Activated naive CD8-positive, alpha-beta T cell treated with anti-CD3 and anti-CD28 coated beads, Interleukin-2, amount 50 U/mL, for 24 hours (primary cell): ENCODE measurements around the gene OVOL3.
"Not testable (repeated sequence)": the region's sequence is repeated elsewhere in the genome, so short reads cannot be mapped to it uniquely, and the experiment has no call there.

Experiments
- ATAC-seq: fragments of 150-1000 bp; cut with Tn5 transposase; one replicate; pipeline ENCODE4 v1.10.0; 2021
- DNase-seq: peaks from one replicate; pipeline ENCODE4 v3.0.0; 2021
- H3K27ac Mint-ChIP-seq: one replicate; pipeline ENCODE4 v1.8.0; 2021; ENCODE audit warnings: mild to moderate bottlenecking, mixed read lengths
- H3K27me3 Mint-ChIP-seq: one replicate; pipeline ENCODE4 v1.8.0; 2021; ENCODE audit warnings: mixed read lengths
- H3K36me3 Mint-ChIP-seq: one replicate; pipeline ENCODE4 v1.8.0; 2021; ENCODE audit warnings: low read depth, mixed read lengths
- H3K4me1 Mint-ChIP-seq: one replicate; pipeline ENCODE4 v1.8.0; 2021; ENCODE audit warnings: mixed read lengths
- H3K4me3 Mint-ChIP-seq: one replicate; pipeline ENCODE4 v1.8.0; 2021; ENCODE audit warnings: mild to moderate bottlenecking, moderate library complexity, mixed read lengths
- H3K9me3 Mint-ChIP-seq: one replicate; pipeline ENCODE4 v1.8.0; 2021; ENCODE audit warnings: mixed read lengths

OVOL3 gene

DNA sequence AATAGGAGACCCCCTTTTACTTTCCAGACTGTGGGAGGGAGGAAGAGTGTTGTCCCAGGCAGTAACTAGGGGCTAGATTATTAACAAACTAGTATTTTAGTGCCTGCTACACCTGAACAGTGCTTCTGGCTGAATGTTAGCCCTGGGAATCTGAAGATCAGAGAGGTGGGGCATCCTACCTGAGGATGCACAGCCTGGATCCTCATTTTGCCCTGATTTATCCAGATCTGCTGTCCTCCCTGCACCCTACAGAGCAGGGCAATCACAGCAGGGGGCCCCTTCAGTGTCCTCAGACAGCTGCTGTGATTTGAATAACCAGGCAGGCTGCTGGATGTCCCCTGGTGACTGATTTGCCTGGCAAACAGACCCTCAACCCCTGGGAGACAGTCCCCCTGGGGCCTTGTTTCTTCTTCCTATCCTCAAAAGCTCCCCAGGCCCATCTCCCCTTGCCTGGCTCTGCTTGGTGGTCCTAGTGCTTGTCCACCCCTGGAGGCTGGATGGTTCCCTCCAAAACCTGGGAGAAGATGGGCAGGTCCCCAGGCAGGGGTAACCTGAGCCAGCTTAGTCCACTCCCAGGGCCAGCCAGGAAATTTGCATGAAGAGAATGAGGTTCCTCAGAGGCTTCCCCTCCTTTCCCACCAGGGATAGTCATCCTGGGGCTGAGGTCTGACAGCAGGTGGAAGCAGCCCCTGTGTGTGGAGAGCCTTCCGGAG is at the start of gene OVOL3:
OVOL3 (plus strand) TSS at position 657 of the 713 bp plus-strand sequence. CDS start 60 bp downstream, outside the sequence.
- H3K9me3 Mint-ChIP-seq, result no peaks in the 10 kb centered on the region
- H3K4me3 Mint-ChIP-seq, result no peak within 1 kb of the TSS
- peaks cover 21% of the 10 kb centered on the region for H3K36me3 Mint-ChIP-seq
- peaks cover 21% of the 10 kb centered on the region for H3K4me1 Mint-ChIP-seq
- no peak for ATAC-seq
- H3K27me3 Mint-ChIP-seq, result peaks cover 5% of the 10 kb centered on the region
- no peak within 1 kb of the TSS for H3K27ac Mint-ChIP-seq
- no peak for DNase-seq

DNA sequence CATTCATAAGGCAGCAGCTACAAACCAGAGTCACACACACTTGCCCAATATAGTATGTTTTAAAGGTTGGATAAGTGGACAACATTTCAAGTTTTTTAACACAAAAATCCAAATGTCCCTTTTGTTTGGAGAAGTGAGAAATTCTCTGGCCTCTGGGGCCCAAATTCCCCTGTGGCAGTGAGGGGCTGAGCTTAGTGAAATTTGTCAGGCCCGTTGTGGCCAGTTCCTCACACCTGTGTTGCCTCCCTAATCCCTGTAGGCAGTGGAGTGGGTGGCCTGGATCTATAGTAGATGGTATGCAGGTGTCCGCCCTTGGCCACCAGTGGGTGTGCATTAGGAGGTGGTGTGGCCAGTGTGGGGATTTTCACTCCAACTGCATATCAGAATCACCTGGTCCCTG is 49.6 kb upstream of the OVOL3 start:
- DNase-seq (no peak), ATAC-seq (no peak)
- H3K27ac Mint-ChIP-seq, result no peak overlapping the region
- H3K27me3 Mint-ChIP-seq, result no peaks in the 10 kb centered on the region
- no peak overlapping the region for H3K4me3 Mint-ChIP-seq
- no peaks in the 10 kb centered on the region for H3K9me3 Mint-ChIP-seq
- H3K4me1 Mint-ChIP-seq, result peaks cover 1% of the 10 kb centered on the region
- H3K36me3 Mint-ChIP-seq, result peaks cover 20% of the 10 kb centered on the region

- Mint-ChIP-seq H3K27me3 (no peaks in the 10 kb centered on the region), H3K9me3 (no peaks in the 10 kb centered on the region), H3K27ac (no peak overlapping the region), H3K36me3 (peaks cover 28% of the 10 kb centered on the region), H3K4me3 (no peak overlapping the region), H3K4me1 (no peaks in the 10 kb centered on the region)
- no peak for ATAC-seq
- no peak for DNase-seq
Observed at GRCh38 chr19:36064826-36065225, 46.1 kb upstream of the OVOL3 start.

GRCh38 chr19:36067681-36068080 is 43.3 kb upstream of the OVOL3 start:
- Mint-ChIP-seq H3K36me3 (peaks cover 40% of the 10 kb centered on the region), H3K27ac (no peak overlapping the region), H3K9me3 (no peaks in the 10 kb centered on the region), H3K4me1 (peaks cover 2% of the 10 kb centered on the region), H3K27me3 (no peaks in the 10 kb centered on the region), H3K4me3 (no peak overlapping the region)
- DNase-seq (no peak), ATAC-seq (no peak)

DNA sequence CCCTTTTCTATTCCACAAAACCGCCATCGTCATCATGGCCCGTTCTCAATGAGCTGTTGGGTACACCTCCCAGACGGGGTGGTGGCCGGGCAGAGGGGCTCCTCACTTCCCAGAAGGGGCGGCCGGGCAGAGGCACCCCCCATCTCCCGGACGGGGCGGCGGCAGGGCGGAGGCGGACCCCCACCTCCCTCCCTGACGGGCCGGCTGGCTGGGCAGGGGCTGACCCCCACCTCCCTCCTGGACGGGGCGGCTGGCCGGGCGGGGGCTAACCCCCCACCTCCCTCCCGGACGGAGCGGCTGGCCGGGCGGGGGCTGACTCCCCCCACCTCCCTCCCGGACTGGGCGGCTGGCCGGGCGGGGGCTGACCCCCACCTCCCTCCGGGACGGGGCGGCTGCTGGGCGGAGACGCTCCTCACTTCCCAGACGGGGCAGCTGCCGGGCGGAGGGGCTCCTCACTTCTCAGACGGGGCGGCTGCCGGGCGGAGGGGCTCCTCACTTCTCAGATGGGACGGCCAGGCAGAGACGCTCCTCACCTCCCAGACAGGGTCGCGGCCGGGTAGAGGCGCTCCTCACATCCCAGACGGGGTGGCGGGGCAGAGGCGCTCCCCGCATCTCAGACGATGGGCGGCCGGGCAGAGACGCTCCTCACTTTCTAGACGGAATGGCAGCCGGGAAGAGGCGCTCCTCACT is 42.0 kb upstream of the OVOL3 start:
- not testable (repeated sequence) for H3K9me3 Mint-ChIP-seq, ATAC-seq, DNase-seq, H3K27ac Mint-ChIP-seq, H3K4me3 Mint-ChIP-seq, H3K4me1 Mint-ChIP-seq, H3K27me3 Mint-ChIP-seq
- H3K36me3 Mint-ChIP-seq, result peaks cover 39% of the 10 kb centered on the region

GRCh38 chr19:36072081-36072480 is 38.9 kb upstream of the OVOL3 start:
- Mint-ChIP-seq H3K27me3 (no peaks in the 10 kb centered on the region), H3K36me3 (peaks cover 38% of the 10 kb centered on the region), H3K4me3 (no peak overlapping the region), H3K27ac (no peak overlapping the region), H3K9me3 (no peaks in the 10 kb centered on the region), H3K4me1 (peaks cover 2% of the 10 kb centered on the region)
- ATAC-seq (no peak), DNase-seq (no peak)

DNA sequence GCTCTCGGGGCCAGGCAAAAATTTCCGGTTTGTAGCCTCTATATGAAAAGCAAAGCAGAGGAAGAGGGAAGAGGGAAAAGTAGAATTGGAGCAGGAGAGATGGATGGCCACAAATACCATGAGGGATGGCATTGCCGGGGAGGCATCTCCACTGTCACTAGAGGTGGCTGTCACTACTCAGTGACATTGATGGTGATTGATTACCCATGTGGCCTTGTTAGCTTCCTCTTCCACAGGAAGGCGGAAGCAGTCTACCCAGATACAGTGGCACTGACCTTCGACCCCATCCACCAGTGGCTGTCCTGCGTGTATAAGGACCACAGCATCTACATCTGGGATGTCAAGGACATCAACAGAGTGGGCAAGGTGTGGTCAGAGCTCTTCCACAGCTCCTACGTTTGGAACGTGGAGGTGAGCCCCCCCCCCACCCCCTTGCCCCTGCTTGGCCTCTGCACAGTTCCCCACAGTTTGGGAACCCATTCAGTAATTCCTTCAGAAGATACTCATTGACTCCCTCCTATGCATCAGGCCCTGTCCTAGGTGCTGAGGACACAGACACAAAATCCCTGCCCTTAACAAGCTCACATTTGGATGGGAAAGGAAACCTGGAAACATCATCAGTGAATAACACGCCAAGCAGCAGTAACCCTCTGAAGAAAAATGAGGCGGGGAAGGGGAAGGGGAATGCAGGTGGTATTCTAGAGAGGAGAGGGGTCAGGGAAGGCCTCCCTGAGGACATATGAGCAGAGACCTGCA is 37.6 kb upstream of the OVOL3 start:
- H3K9me3 Mint-ChIP-seq, result no peaks in the 10 kb centered on the region
- peaks cover 29% of the 10 kb centered on the region for H3K36me3 Mint-ChIP-seq
- ATAC-seq (no peak), DNase-seq (no peak)
- H3K4me3 Mint-ChIP-seq, result no peak overlapping the region
- H3K4me1 Mint-ChIP-seq, result peaks cover 2% of the 10 kb centered on the region
- no peak overlapping the region for H3K27ac Mint-ChIP-seq
- H3K27me3 Mint-ChIP-seq, result no peaks in the 10 kb centered on the region

GRCh38 chr19:36079389-36079945 is 31.5 kb upstream of the OVOL3 start:
- Mint-ChIP-seq H3K27ac (no peak overlapping the region), H3K4me1 (no peaks in the 10 kb centered on the region), H3K9me3 (no peaks in the 10 kb centered on the region), H3K4me3 (no peak overlapping the region), H3K27me3 (no peaks in the 10 kb centered on the region), H3K36me3 (peaks cover 36% of the 10 kb centered on the region)
- ATAC-seq (no peak), DNase-seq (no peak)

GRCh38 chr19:36081385-36081784 is 29.6 kb upstream of the OVOL3 start:
- ATAC-seq (no peak), DNase-seq (no peak)
- Mint-ChIP-seq H3K27ac (no peak overlapping the region), H3K36me3 (peaks cover 45% of the 10 kb centered on the region), H3K27me3 (no peaks in the 10 kb centered on the region), H3K4me3 (no peak overlapping the region), H3K4me1 (no peaks in the 10 kb centered on the region), H3K9me3 (no peaks in the 10 kb centered on the region)

- no peak overlapping the region for H3K4me3 Mint-ChIP-seq
- no peaks in the 10 kb centered on the region for H3K4me1 Mint-ChIP-seq
- peaks cover 43% of the 10 kb centered on the region for H3K36me3 Mint-ChIP-seq
- H3K9me3 Mint-ChIP-seq, result no peaks in the 10 kb centered on the region
- H3K27ac Mint-ChIP-seq, result no peak overlapping the region
- DNase-seq, result no peak
- no peak for ATAC-seq
- H3K27me3 Mint-ChIP-seq, result no peaks in the 10 kb centered on the region
Observed at GRCh38 chr19:36081894-36082293, 29.0 kb upstream of the OVOL3 start.

DNA sequence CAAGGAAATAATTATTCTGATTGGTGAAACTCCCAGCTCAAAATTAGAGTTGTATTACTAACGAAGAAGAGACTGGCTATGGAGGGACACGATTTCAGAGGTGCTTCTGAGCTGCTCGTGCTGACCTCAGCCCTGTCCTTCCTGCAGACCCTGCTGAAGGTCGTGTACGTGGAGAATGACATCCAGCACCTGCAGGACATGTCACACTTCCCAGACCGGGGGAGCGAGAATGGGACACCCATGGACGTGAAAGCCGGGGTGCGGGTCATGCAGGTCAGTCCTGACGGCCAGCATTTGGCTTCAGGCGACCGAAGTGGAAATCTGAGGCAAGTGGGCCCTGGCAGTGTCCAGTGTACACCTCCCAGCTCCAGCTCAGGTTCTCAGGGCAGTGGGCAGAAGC is 28.0 kb upstream of the OVOL3 start:
- no peaks in the 10 kb centered on the region for H3K4me1 Mint-ChIP-seq
- H3K27ac Mint-ChIP-seq, result no peak overlapping the region
- DNase-seq, result no peak
- no peak for ATAC-seq
- no peaks in the 10 kb centered on the region for H3K9me3 Mint-ChIP-seq
- H3K27me3 Mint-ChIP-seq, result no peaks in the 10 kb centered on the region
- H3K36me3 Mint-ChIP-seq, result peaks cover 44% of the 10 kb centered on the region
- H3K4me3 Mint-ChIP-seq, result no peak overlapping the region

- Mint-ChIP-seq H3K4me1 (no peaks in the 10 kb centered on the region), H3K27ac (no peak overlapping the region), H3K36me3 (peaks cover 51% of the 10 kb centered on the region), H3K9me3 (no peaks in the 10 kb centered on the region), H3K4me3 (no peak overlapping the region), H3K27me3 (no peaks in the 10 kb centered on the region)
- ATAC-seq (no peak), DNase-seq (no peak)
Observed at GRCh38 chr19:36084231-36085009, 26.5 kb upstream of the OVOL3 start.

DNA sequence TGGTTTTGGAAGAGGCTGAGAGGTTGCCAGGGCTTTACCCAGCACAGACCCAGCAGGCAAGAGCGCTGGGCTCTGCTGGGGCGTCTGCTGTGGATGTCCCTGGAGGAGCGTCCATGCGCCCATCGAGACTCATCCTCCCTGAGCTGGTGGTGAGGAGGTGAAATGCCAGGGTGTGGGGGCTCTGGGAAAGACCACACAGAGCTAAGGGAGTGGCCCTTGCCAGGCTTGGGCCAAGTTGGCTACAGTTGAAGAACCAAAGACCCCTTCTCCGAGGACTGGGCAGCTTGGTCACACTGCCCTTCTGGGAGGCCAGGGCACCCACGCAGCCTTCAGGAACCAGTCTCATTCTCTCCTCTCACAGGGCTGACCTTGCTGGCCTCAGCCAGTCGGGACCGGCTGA is 24.6 kb upstream of the OVOL3 start:
- Mint-ChIP-seq H3K9me3 (no peaks in the 10 kb centered on the region), H3K4me1 (no peaks in the 10 kb centered on the region), H3K4me3 (no peak overlapping the region), H3K36me3 (peaks cover 45% of the 10 kb centered on the region), H3K27me3 (no peaks in the 10 kb centered on the region), H3K27ac (no peak overlapping the region)
- ATAC-seq (no peak), DNase-seq (no peak)

DNA sequence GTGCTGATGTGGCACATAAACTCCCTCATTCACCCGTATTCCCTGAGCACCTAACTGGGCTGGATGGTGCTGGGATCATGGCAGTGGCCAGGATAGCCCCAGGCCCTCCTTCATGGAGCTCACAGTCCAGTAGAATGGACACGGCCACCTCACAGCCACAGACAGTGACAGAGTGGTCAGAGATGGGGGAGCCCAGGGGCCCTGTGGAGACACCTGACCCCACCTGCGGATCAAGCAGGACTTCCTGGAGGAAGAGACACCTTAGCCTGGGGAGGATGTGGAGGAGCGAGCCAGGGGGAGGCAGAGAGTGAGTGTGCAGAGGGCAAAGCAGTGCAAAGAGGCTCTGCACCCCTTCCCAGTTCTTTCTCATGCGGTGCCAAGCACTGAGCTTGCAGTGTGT is 21.1 kb upstream of the OVOL3 start:
- H3K4me3 Mint-ChIP-seq, result no peak overlapping the region
- no peaks in the 10 kb centered on the region for H3K27me3 Mint-ChIP-seq
- ATAC-seq (no peak), DNase-seq (no peak)
- peaks cover 36% of the 10 kb centered on the region for H3K36me3 Mint-ChIP-seq
- H3K9me3 Mint-ChIP-seq, result no peaks in the 10 kb centered on the region
- H3K4me1 Mint-ChIP-seq, result peaks cover 23% of the 10 kb centered on the region
- no peak overlapping the region for H3K27ac Mint-ChIP-seq
